ENCODE results near the gene TXNRD2.
"Not testable (repeated sequence)": the region's sequence is repeated elsewhere in the genome, so short reads cannot be mapped to it uniquely, and the experiment has no call there.

The TXNRD2 gene

GRCh38 chr22:19913337-19913936 lies 28.2 kb downstream of the TXNRD2 start:
- no peak for TF ChIP-seq CTCF (IDR thresholded peaks at IDR 0.05; ENCODE audit: insufficient read depth, missing control alignments)
- no peak for FAIRE-seq
- DNase-seq (ENCODE audit: insufficient read length, low spot score), result no peak

GRCh38 chr22:19912271-19912999 lies 29.2 kb downstream of the TXNRD2 start:
- no peak for DNase-seq (ENCODE audit: insufficient read length, low spot score)
- no peak for FAIRE-seq
- peak; percentile 15 for TF ChIP-seq CTCF (IDR thresholded peaks at IDR 0.05; ENCODE audit: insufficient read depth, missing control alignments)

GRCh38 chr22:19911540-19912270 lies 29.9 kb downstream of the TXNRD2 start:
- FAIRE-seq (no peak), DNase-seq (ENCODE audit: insufficient read length, low spot score) (no peak)
- TF ChIP-seq CTCF (IDR thresholded peaks at IDR 0.05; ENCODE audit: insufficient read depth, missing control alignments), result no peak

- FAIRE-seq, result no peak
- no peak for TF ChIP-seq CTCF (IDR thresholded peaks at IDR 0.05; ENCODE audit: insufficient read depth, missing control alignments)
- DNase-seq (ENCODE audit: insufficient read length, low spot score), result no peak
These were observed 31.4 kb downstream of the TXNRD2 start for GRCh38 chr22:19910180-19910744.

GRCh38 chr22:19909350-19910179 lies 32.1 kb downstream of the TXNRD2 start:
- DNase-seq (ENCODE audit: insufficient read length, low spot score) (peak; percentile 80), FAIRE-seq (peak; percentile 64)
- peak; percentile 96 for TF ChIP-seq CTCF (IDR thresholded peaks at IDR 0.05; ENCODE audit: insufficient read depth, missing control alignments)

GRCh38 chr22:19907902-19908301 lies 33.7 kb downstream of the TXNRD2 start:
- DNase-seq (ENCODE audit: insufficient read length, low spot score); FAIRE-seq: not testable (repeated sequence)

- not testable (repeated sequence) for FAIRE-seq; DNase-seq (ENCODE audit: insufficient read length, low spot score)
These were observed 34.8 kb downstream of the TXNRD2 start for GRCh38 chr22:19906864-19907263.
